Smooth muscle cell (in vitro differentiated cells): ENCODE data around the gene BCL10. TPM values are rescaled to one million over a fixed set of nuclear protein-coding genes. Genes with fewer than 3 reads are reported as not detected.

Source experiments
- DNase-seq: peaks from one replicate; lab custom pipeline; 2025; ENCODE audit not compliant: unreplicated experiment; lab: John Stamatoyannopoulos, UW
- H2AFZ ChIP-seq: fragments of 200-600 bp; sonication (generic); 2 replicates; pipeline ENCODE4 v1.6.0; 2016; ENCODE audit warnings: antibody characterized with exemption, low read depth, mild to moderate bottlenecking
- H3F3A ChIP-seq: fragments of 200-600 bp; sonication (generic); 2 replicates; pipeline ENCODE4 v1.6.0; 2017; ENCODE audit warnings: antibody characterized with exemption, low read depth
- H3K27ac ChIP-seq: fragments of 200-600 bp; sonication (generic); 2 replicates; pipeline ENCODE4 v1.5.1; 2016; ENCODE audit warnings: low read depth, mild to moderate bottlenecking
- H3K27me3 ChIP-seq: fragments of 200-600 bp; sonication (generic); 2 replicates; pipeline ENCODE4 v1.6.1; 2016; ENCODE audit warnings: low read depth, mild to moderate bottlenecking
- H3K36me3 ChIP-seq: fragments of 200-600 bp; sonication (generic); 2 replicates; pipeline ENCODE4 v1.5.1; 2016; ENCODE audit warnings: low read depth
- H3K4me1 ChIP-seq: fragments of 200-600 bp; sonication (generic); 2 replicates; pipeline ENCODE4 v1.5.1; 2016; ENCODE audit warnings: low read depth
- H3K4me2 ChIP-seq: fragments of 200-600 bp; sonication (generic); 2 replicates; pipeline ENCODE4 v1.6.0; 2016; ENCODE audit warnings: mild to moderate bottlenecking
- H3K4me3 ChIP-seq: fragments of 200-600 bp; sonication (generic); 2 replicates; pipeline ENCODE4 v1.5.1; 2016; ENCODE audit warnings: mild to moderate bottlenecking
- H3K79me2 ChIP-seq: fragments of 200-600 bp; sonication (generic); 2 replicates; pipeline ENCODE4 v1.6.0; 2016; ENCODE audit warnings: low read depth, mild to moderate bottlenecking
- H3K9ac ChIP-seq: fragments of 200-600 bp; sonication (generic); 2 replicates; pipeline ENCODE4 v1.6.0; 2016; ENCODE audit warnings: low read depth
- H3K9me3 ChIP-seq: fragments of 200-600 bp; sonication (generic); replicated peaks from 2 replicates; pipeline ENCODE4 v1.5.1; 2016; ENCODE audit warnings: low read depth
- H4K20me1 ChIP-seq: fragments of 200-600 bp; sonication (generic); 2 replicates; pipeline ENCODE4 v1.6.0; 2016; ENCODE audit warnings: low read depth
- WGBS: methylation state at CpG from one replicate; pipeline ENCODE4 v1.1.7; 2016; ENCODE audit warnings: low lambda C conversion rate; 5-methylcytosine and 5-hydroxymethylcytosine counted together
- polyA plus RNA-seq: library from polyadenylated mRNA; unstranded; fragments of >200 nt; fragmentation: Nextera tagmentation; extraction: Ambion mirVana; gene quantifications from 2 replicates; pipeline ENCODE4 v1.2.1, GENCODE V29; 2016
- total RNA-seq: library from RNA; depleted of rRNA; stranded (reverse); fragments of >200 nt; gene quantifications from 2 replicates; pipeline ENCODE4 v1.2.3, GENCODE V29; 2014
- TF ChIP-seq, protein P1 (sequence below): fragments of 200-600 bp; sonication (generic); IDR thresholded peaks from 2 replicates; pipeline ENCODE4 v1.5.1; 2017; ENCODE audit warnings: borderline replicate concordance, mild to moderate bottlenecking, antibody characterized with exemption; ENCODE audit not compliant: insufficient read depth, poor library complexity, severe bottlenecking

Gene BCL10
- total and polyA plus RNA-seq, 2 experiments from 2014 or later: 21.4 to 34.3 TPM

DNA sequence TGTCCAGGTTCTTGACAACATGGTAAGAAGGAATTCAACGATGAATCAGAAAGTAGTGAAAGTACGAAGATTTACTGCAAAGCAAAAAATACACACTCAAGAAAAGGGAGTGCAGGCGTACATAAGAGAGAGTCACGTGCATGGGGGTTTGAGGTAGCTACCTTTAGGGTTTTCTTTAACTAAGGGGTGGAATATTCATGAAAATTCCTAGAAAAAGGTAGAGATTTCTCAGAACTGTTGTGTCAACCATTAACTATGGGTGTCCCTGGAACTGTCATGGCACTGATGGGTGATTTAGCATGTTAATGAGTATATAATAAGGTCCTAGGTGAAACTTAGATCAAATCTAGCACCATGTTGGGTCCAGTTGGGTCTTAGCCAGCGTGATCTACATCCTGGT is 53.1 kb downstream of the BCL10 start:
- Histone ChIP-seq H2AFZ (no peak overlapping the region), H3K9me3 (no peaks in the 10 kb centered on the region), H4K20me1 (no peaks in the 10 kb centered on the region), H3K27ac (no peak overlapping the region), H3K36me3 (no peaks in the 10 kb centered on the region), H3K4me1 (peaks cover 26% of the 10 kb centered on the region), H3K4me2 (no peak overlapping the region), H3K27me3 (no peaks in the 10 kb centered on the region), H3K9ac (no peak overlapping the region), H3K4me3 (no peak overlapping the region), H3K79me2 (no peaks in the 10 kb centered on the region), H3F3A (no peaks in the 10 kb centered on the region)
- TF ChIP-seq, protein P1, sequence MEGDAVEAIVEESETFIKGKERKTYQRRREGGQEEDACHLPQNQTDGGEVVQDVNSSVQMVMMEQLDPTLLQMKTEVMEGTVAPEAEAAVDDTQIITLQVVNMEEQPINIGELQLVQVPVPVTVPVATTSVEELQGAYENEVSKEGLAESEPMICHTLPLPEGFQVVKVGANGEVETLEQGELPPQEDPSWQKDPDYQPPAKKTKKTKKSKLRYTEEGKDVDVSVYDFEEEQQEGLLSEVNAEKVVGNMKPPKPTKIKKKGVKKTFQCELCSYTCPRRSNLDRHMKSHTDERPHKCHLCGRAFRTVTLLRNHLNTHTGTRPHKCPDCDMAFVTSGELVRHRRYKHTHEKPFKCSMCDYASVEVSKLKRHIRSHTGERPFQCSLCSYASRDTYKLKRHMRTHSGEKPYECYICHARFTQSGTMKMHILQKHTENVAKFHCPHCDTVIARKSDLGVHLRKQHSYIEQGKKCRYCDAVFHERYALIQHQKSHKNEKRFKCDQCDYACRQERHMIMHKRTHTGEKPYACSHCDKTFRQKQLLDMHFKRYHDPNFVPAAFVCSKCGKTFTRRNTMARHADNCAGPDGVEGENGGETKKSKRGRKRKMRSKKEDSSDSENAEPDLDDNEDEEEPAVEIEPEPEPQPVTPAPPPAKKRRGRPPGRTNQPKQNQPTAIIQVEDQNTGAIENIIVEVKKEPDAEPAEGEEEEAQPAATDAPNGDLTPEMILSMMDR: no peak
- 87% methylated on average over 5 of the region's 5 CpGs for WGBS
- DNase-seq: no peak

DNA sequence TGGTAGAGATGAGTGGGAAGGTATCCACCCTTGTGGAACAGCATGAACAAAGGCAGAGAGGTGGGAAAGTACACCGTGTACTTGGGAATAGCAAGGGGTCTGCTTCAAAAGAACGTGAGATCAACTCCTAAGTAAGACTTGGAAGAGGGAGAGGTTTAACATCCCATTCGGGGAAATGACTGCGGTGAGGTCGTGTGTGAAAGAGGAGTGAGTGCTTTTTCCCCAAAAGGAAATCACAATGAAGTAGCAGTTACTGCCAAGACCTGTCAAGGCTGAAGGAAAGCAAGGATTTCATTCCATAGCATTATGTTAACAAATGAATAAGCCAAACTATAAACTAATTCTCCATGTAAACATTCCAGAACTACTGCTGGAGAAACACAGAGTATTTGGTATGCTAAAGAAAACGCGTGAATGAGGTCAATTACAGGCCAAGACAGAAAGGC is 55.7 kb downstream of the BCL10 start:
- 43% methylated on average over 7 of the region's 7 CpGs for WGBS
- no peaks in the 10 kb centered on the region for H3K36me3 ChIP-seq
- H3K79me2 ChIP-seq: no peaks in the 10 kb centered on the region
- H2AFZ ChIP-seq: peak overlapping the region; percentile 32
- no peaks in the 10 kb centered on the region for H3K9me3 ChIP-seq
- no peaks in the 10 kb centered on the region for H3K27me3 ChIP-seq
- H3K4me1 ChIP-seq: peaks cover 17% of the 10 kb centered on the region
- TF ChIP-seq, protein P1: no peak
- no peaks in the 10 kb centered on the region for H3F3A ChIP-seq
- H4K20me1 ChIP-seq: no peaks in the 10 kb centered on the region
- H3K4me3 ChIP-seq: no peak overlapping the region
- DNase-seq: no peak
- H3K4me2 ChIP-seq: peak overlapping the region; percentile 31
- H3K9ac ChIP-seq: no peak overlapping the region
- no peak overlapping the region for H3K27ac ChIP-seq

- H2AFZ ChIP-seq: no peak overlapping the region
- peaks cover 10% of the 10 kb centered on the region for H3K4me1 ChIP-seq
- WGBS: 83% methylated on average over 2 of the region's 2 CpGs
- H3K27ac ChIP-seq: no peak overlapping the region
- H3K79me2 ChIP-seq: no peaks in the 10 kb centered on the region
- H3K4me3 ChIP-seq: no peak overlapping the region
- DNase-seq: no peak
- H3K9me3 ChIP-seq: no peaks in the 10 kb centered on the region
- no peaks in the 10 kb centered on the region for H3F3A ChIP-seq
- no peaks in the 10 kb centered on the region for H3K36me3 ChIP-seq
- no peak overlapping the region for H3K9ac ChIP-seq
- no peaks in the 10 kb centered on the region for H4K20me1 ChIP-seq
- TF ChIP-seq, protein P1: no peak
- no peak overlapping the region for H3K4me2 ChIP-seq
- no peaks in the 10 kb centered on the region for H3K27me3 ChIP-seq
Measured at GRCh38 chr1:85219853-85220610, 56.4 kb downstream of the BCL10 start.

GRCh38 chr1:85216697-85217096 is 59.7 kb downstream of the BCL10 start:
- Histone ChIP-seq H3K27me3 (no peaks in the 10 kb centered on the region), H3K4me3 (no peak overlapping the region), H3K36me3 (no peaks in the 10 kb centered on the region), H3K4me1 (no peaks in the 10 kb centered on the region), H3F3A (no peaks in the 10 kb centered on the region), H3K27ac (no peak overlapping the region), H3K9ac (no peak overlapping the region), H3K9me3 (no peaks in the 10 kb centered on the region), H3K79me2 (no peaks in the 10 kb centered on the region), H2AFZ (no peak overlapping the region), H4K20me1 (no peaks in the 10 kb centered on the region), H3K4me2 (no peak overlapping the region)
- no peak for DNase-seq
- TF ChIP-seq, protein P1: no peak
